Left forelimb (tissue), 1 donor: ENCODE measurements around the gene SYCE1.
"Not testable (repeated sequence)": the region's sequence is repeated elsewhere in the genome, so short reads cannot be mapped to it uniquely, and the experiment has no call there.

Experiments
- DNase-seq: peaks from one replicate; pipeline ENCODE4 v3.0.0-alpha.2; 2018; ENCODE audit warnings: low spot score

SYCE1 gene

GRCh38 chr10:133557381-133557780, 8.0 kb downstream of the SYCE1 start:
- no peak for DNase-seq

GRCh38 chr10:133555521-133555920, 9.9 kb downstream of the SYCE1 start:
- DNase-seq: no peak

- DNase-seq: no peak
These were observed 10.8 kb downstream of the SYCE1 start for GRCh38 chr10:133554600-133554999.

DNA sequence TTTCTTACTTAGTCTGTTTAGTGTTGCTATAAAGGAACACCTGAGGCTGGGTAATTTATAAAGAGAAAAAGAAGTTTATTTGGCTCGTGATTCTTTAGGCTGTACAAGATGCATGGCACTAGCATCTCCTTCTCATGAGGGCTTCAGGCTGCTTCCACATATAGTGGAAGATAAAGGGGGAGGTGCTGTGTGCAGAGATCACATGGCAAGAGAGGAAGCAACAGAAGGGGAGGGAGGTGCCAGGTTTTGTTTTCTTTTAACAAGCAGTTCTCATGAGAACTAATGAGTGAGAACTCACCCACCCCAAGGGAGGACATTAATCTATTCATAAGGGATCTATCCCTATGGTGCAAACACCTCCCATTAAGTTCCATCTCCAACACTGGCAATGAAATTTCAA, 20.9 kb downstream of the SYCE1 start:
- no peak for DNase-seq

DNA sequence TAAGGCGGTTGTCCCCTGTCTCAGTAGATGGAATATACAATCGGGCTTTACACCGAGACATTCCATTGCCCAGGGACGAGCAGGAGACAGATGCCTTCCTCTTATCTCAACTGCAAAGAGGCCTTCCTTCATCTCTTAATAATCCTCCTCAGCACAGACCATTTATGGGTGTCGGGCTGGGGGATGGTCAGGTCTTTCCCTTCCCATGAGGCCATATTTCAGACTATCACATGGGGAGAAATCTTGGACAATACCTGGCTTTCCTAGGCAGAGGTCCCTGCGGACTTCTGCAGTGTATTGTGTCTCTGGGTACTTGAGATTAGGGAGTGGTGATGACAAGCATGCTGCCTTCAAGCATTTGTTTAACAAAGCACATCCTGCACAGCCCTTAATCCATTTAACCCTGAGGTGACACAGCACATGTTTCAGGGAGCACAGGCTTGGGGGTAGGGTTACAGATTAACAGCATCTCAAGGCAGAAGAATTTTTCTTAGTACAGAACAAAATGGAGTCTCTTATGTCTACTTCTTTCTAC, 23.9 kb downstream of the SYCE1 start:
- DNase-seq: not testable (repeated sequence)

- no peak for DNase-seq
These were observed 27.5 kb downstream of the SYCE1 start for GRCh38 chr10:133537546-133538545.

GRCh38 chr10:133536198-133536597, 29.2 kb downstream of the SYCE1 start:
- DNase-seq: no peak

- no peak for DNase-seq
These were observed 31.0 kb downstream of the SYCE1 start for GRCh38 chr10:133534417-133534816.

- no peak for DNase-seq
These were observed 32.5 kb downstream of the SYCE1 start for GRCh38 chr10:133532871-133533270.

- DNase-seq: no peak
These were observed 34.9 kb downstream of the SYCE1 start for GRCh38 chr10:133530506-133530905.

DNA sequence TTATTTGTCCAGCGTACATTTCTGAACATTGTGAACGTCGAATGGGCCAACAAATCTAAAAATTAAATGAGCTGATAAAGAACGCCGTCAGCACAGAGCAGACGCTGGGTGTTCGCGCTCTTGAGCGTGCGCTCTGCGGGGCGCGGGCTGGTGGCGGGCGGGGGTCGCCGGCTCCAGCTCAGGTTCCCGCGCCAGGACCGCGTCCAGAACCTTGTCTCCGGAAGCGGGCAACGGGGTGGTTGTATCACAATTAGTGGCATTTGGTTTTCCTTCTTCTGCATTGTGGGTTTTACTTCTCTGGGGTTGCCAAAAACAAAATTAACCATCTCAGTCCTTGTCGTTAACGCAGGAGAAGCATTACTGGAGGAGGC, 35.8 kb downstream of the SYCE1 start:
- DNase-seq: no peak

- DNase-seq: no peak
These were observed 36.4 kb downstream of the SYCE1 start for GRCh38 chr10:133528845-133529575.

GRCh38 chr10:133528296-133528844, 37.0 kb downstream of the SYCE1 start:
- no peak for DNase-seq

- no peak for DNase-seq
These were observed 37.6 kb downstream of the SYCE1 start for GRCh38 chr10:133527771-133528271.

- DNase-seq: no peak
These were observed 38.3 kb downstream of the SYCE1 start, which contains the start of gene CYP2E1 for GRCh38 chr10:133526957-133527588. TSS of gene CYP2E1 (plus strand) at chr10:133527363. CDS start at chr10:133527396, 33 bp downstream.

GRCh38 chr10:133525444-133525843, 39.9 kb downstream of the SYCE1 start:
- no peak for DNase-seq

DNA sequence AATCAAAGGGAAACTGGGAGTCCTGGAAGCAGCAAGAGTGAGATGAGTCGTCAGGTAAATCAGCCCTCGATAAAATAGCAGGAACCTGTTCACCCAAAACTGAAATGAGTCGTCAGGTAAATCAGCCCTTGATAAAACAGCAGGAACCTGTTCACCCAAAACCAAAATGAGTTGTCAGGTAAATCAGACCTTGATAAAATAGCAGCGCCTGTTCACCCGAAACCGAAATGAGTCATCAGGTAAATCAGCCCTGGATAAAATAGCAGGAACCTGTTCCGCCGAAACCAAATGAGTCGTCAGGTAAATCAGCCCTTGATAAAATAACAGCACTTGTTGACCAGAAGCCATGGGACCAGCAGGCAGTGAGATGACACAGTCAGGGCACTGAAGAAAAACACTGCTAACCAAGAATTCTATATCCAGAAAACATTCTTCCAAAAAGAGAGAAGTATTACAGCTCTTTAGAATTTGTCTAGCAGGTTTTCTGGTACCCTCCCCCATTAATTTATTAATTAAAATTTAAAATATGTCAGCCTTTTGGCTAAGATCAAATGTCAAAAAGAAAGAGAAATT, 41.7 kb downstream of the SYCE1 start:
- no peak for DNase-seq

GRCh38 chr10:133520193-133520738, 45.1 kb downstream of the SYCE1 start:
- no peak for DNase-seq

GRCh38 chr10:133518517-133518916, 46.9 kb downstream of the SYCE1 start:
- DNase-seq: not testable (repeated sequence)

DNA sequence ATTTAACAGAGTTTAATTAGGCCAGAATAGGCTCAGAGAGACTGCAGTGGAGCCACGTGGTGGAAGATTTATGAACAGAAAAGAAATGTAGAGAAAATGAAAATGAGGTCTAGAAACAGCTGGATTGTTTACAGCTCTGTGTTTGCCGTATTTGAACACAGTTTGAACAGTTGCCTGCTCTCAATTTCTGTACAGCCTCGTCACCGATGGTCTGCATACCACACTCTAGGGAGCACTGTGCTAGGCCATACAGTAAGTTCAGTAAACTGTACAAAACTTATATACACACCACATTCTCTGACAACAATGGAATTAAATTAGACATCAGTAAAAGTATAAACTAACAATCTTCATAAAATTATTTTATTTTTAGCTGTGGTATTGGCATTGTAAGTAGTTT, 49.3 kb downstream of the SYCE1 start:
- no peak for DNase-seq

- no peak for DNase-seq
These were observed 49.9 kb downstream of the SYCE1 start for GRCh38 chr10:133515471-133515870.
